ENCODE data around the gene SRGAP3. TPM values are rescaled to one million over a fixed set of nuclear protein-coding genes. Genes with fewer than 3 reads are reported as not detected.

SRGAP3 gene
- total and polyA plus RNA-seq, 4 donors, result 1.2 to 32.8 (median 7.3) TPM

- 41 to 59% methylated on average over 17 of the region's 17 CpGs for WGBS, 2 donors
- H3K4me3 ChIP-seq, result no peak overlapping the region
- no peak for TF ChIP-seq CTCF (IDR thresholded peaks at IDR 0.05; ENCODE audit: control extremely low read depth, extremely low read depth)
Observed at GRCh38 chr3:9179826-9180763, 69.4 kb downstream of the SRGAP3 start.

GRCh38 chr3:9178697-9179096 is 70.7 kb downstream of the SRGAP3 start:
- no peak overlapping the region for H3K4me3 ChIP-seq
- DNase-seq (no peak), ATAC-seq (ENCODE audit: insufficient read depth, low FRiP score) (no peak)
- no peaks in the 10 kb centered on the region for H3K27me3 ChIP-seq (ENCODE audit: control insufficient read depth in 3 of 3, insufficient read depth in 3 of 3, low read length in 2 of 3)
- no peak overlapping the region for H3K9ac ChIP-seq (ENCODE audit: insufficient read depth in 1 of 2, low read length in 2 of 2)
- no peaks in the 10 kb centered on the region for H3K36me3 ChIP-seq (ENCODE audit: control insufficient read depth in 4 of 4, insufficient read depth in 4 of 4, low read length in 4 of 4)
- 52 to 68% methylated on average over 6 of the region's 6 CpGs for WGBS, 2 donors
- H3K9me3 ChIP-seq (ENCODE audit: control insufficient read depth in 4 of 4, insufficient read depth in 3 of 4, low read length in 3 of 4), result peaks cover 0 to 2% (median 0%) of the 10 kb centered on the region in 4 donors
- no peak for TF ChIP-seq CTCF (IDR thresholded peaks at IDR 0.05; ENCODE audit: control extremely low read depth, extremely low read depth)
- H3K4me1 ChIP-seq (ENCODE audit: control insufficient read depth in 5 of 5, insufficient read depth in 5 of 5, low read length in 5 of 5), result peaks cover 0 to 16% (median 4%) of the 10 kb centered on the region in 5 donors
- no peak overlapping the region for H3K27ac ChIP-seq (ENCODE audit: low read depth in 1 of 2, low read length in 1 of 2)

More at GRCh38 chr3:9179826-9180763, 69.4 kb downstream of the SRGAP3 start:
- no peak for ATAC-seq (ENCODE audit: insufficient read depth, low FRiP score)
- Histone ChIP-seq H3K36me3 (ENCODE audit: control insufficient read depth in 4 of 4, insufficient read depth in 4 of 4, low read length in 4 of 4) (no peaks in the 10 kb centered on the region), H3K9me3 (ENCODE audit: control insufficient read depth in 4 of 4, insufficient read depth in 3 of 4, low read length in 3 of 4) (peaks cover 0 to 2% (median 0%) of the 10 kb centered on the region in 4 donors), H3K9ac (ENCODE audit: insufficient read depth in 1 of 2, low read length in 2 of 2) (no peak overlapping the region), H3K27me3 (ENCODE audit: control insufficient read depth in 3 of 3, insufficient read depth in 3 of 3, low read length in 2 of 3) (no peaks in the 10 kb centered on the region), H3K27ac (ENCODE audit: low read depth in 1 of 2, low read length in 1 of 2) (no peak overlapping the region), H3K4me1 (ENCODE audit: control insufficient read depth in 5 of 5, insufficient read depth in 5 of 5, low read length in 5 of 5) (peaks cover 0 to 17% (median 9%) of the 10 kb centered on the region in 5 donors)
- no peak for DNase-seq

- Histone ChIP-seq H3K9me3 (ENCODE audit: control insufficient read depth in 4 of 4, insufficient read depth in 3 of 4, low read length in 3 of 4) (peaks cover 0 to 3% (median 0%) of the 10 kb centered on the region in 4 donors), H3K4me1 (ENCODE audit: control insufficient read depth in 5 of 5, insufficient read depth in 5 of 5, low read length in 5 of 5) (peaks cover 0 to 21% (median 9%) of the 10 kb centered on the region in 5 donors), H3K9ac (ENCODE audit: insufficient read depth in 1 of 2, low read length in 2 of 2) (no peak overlapping the region), H3K4me3 (no peak overlapping the region), H3K27me3 (ENCODE audit: control insufficient read depth in 3 of 3, insufficient read depth in 3 of 3, low read length in 2 of 3) (no peaks in the 10 kb centered on the region), H3K36me3 (ENCODE audit: control insufficient read depth in 4 of 4, insufficient read depth in 4 of 4, low read length in 4 of 4) (no peaks in the 10 kb centered on the region), H3K27ac (ENCODE audit: low read depth in 1 of 2, low read length in 1 of 2) (peak overlapping the region in 1 of 2 donors; percentile 37)
- ATAC-seq (ENCODE audit: insufficient read depth, low FRiP score), result peak; percentile 55
- peak in 1 of 3 donors; percentile 31 for DNase-seq
- 52 to 65% methylated on average over 5 of the region's 5 CpGs for WGBS, 2 donors
- TF ChIP-seq CTCF (IDR thresholded peaks at IDR 0.05; ENCODE audit: control extremely low read depth, extremely low read depth), result no peak
Observed at GRCh38 chr3:9175421-9175820, 74.0 kb downstream of the SRGAP3 start.

Measured in lung (tissue), 12 donors.